GM10248 (cell line): ENCODE data around the gene MIA2.

Experiments used
- CTCF ChIA-PET: fragments of 300-600 bp; sonication (Branson Sonifier 250); formaldehyde crosslinking; extraction: SDS; loops from one replicate; lab custom pipeline; 2021; ENCODE audit warnings: antibody characterized with exemption; lab: Yijun Ruan, JAX
- POLR2A ChIA-PET: fragments of 350-650 bp; sonication (Branson Sonifier 250); formaldehyde crosslinking; extraction: SDS; loops from one replicate; lab custom pipeline; 2020; ENCODE audit warnings: antibody characterized with exemption; lab: Yijun Ruan, JAX
- DNase-seq: peaks from one replicate; pipeline ENCODE4 v3.0.0; 2012; ENCODE audit errors: extremely low spot score
- TF ChIP-seq, protein P1 (sequence below): IDR thresholded peaks from 2 replicates; pipeline ENCODE4 v1.5.1; 2012; ENCODE audit warnings: mild to moderate bottlenecking, low read depth; ENCODE audit errors: extremely low read depth, missing control alignments, control extremely low read depth

The MIA2 gene

DNA sequence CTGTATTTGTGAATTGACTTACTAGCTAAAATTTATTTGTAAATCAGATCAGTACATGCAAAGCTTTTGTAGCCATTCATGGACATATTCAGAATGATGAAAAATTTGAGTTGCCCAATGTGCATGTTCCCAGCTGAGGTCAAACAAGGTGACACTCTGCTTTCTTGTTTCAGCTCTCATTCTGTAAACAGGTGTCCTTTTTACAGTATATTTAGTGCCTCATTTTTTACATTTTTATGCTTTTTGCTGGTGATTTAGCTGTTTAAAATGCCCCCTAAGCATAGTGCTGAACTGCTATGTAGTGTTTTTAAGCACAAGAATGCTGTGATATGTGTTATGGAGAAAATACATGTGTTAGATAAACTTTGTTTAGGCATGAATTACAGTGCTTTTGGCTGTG, 76.3 kb downstream of the MIA2 start:
- CTCF ChIA-PET, result interaction anchor here (0.8 to 1.9 kb wide), 3 partner anchors 8 to 63 kb away, joined by 3 to 5 read pairs (median 4); no protein-coding TSS in a partner anchor
- POLR2A ChIA-PET, result interaction anchor here (0.6 kb wide), 1 partner anchor 116 kb away, joined by 3 read pairs; no protein-coding TSS in a partner anchor
- TF ChIP-seq, protein P1, sequence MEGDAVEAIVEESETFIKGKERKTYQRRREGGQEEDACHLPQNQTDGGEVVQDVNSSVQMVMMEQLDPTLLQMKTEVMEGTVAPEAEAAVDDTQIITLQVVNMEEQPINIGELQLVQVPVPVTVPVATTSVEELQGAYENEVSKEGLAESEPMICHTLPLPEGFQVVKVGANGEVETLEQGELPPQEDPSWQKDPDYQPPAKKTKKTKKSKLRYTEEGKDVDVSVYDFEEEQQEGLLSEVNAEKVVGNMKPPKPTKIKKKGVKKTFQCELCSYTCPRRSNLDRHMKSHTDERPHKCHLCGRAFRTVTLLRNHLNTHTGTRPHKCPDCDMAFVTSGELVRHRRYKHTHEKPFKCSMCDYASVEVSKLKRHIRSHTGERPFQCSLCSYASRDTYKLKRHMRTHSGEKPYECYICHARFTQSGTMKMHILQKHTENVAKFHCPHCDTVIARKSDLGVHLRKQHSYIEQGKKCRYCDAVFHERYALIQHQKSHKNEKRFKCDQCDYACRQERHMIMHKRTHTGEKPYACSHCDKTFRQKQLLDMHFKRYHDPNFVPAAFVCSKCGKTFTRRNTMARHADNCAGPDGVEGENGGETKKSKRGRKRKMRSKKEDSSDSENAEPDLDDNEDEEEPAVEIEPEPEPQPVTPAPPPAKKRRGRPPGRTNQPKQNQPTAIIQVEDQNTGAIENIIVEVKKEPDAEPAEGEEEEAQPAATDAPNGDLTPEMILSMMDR, result no peak
- DNase-seq, result no peak

DNA sequence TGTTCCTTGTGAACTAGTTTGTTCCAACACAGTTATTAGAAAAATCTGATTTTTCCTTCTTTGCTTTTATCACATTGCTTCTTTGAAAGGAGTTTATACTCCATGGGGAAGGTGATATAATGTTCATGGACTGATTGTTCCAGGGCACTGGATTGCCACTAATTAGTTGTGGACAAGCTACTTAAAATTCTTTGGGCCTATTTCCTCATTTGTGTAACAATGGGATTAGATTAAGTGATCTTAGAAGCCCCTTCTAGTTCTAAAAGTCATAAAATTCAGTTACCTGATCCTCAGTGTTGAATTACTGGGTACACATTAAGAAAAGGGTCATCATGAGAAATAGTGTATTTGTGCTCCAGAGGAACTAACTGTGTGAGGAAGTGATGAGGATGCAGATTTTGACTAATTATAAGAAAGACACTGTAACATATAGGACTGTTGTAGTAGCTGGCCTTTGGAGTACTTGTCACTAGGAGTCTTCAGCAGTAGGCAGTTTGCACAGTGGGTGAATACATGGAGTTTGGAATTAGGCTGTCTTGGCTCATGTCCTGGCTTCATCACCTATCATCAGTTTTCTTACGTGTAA, 82.2 kb downstream of the MIA2 start:
- TF ChIP-seq, protein P1, result no peak
- CTCF ChIA-PET, result interaction anchor here (1.7 kb wide), 1 partner anchor 9 kb away, joined by 4 read pairs; no protein-coding TSS in a partner anchor
- DNase-seq, result no peak
- POLR2A ChIA-PET, result no interaction called here

DNA sequence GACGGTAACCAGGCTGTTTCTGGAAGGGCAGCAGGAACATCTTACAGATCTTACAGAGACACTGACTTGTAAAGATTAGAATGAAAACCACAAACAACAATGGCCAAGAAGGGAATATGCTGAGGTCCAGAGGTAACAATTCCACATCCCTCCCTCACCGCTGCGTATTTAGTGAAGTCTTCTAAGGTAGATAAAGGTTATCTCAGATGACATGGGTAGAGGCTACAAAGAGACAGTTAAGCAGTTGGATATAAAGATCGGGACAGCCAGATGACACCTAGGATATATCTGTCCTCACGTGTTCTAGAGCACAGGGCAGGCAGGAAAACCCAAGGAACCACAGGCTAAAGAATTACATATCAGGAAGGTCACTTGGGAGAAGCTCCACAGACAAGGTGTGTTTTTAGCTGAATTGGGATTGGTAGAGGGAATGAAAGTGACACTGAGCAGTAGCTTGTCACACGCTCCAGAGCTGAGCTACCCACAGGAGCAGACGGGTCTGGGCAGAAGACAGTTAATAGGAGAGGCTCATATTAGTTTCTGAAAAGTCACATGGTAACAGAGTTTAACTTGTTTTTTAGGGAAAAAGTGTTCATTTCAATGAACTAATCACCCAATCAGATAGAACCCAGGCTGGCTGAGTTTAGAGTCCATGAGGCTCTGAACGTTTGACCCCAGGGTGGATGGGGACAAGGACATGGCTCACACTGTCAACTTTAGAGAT, 83.3 kb downstream of the MIA2 start:
- TF ChIP-seq, protein P1, result no peak
- no peak for DNase-seq
- CTCF ChIA-PET, result interaction anchor here (1.7 kb wide), 1 partner anchor 8 kb away, joined by 4 read pairs; no protein-coding TSS in a partner anchor
- POLR2A ChIA-PET, result no interaction called here

DNA sequence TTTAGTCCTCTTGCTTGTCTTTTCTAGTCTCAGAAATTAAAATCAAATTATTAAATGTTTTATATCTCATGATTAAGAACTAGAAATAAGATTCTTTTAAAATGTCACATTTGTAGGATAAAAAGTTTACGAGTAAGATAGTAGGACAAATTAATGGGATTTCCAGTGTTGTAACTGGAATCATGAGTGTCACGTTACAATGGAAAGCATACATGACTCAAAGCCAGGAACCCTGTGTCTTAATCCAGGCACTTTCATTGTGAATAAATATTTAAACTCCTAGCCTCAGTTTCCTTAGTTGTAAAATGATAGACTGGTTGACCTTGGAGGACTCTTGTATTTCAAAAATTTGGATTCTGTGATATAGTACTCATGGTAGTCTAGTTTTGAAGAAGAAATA, 84.9 kb downstream of the MIA2 start:
- TF ChIP-seq, protein P1, result no peak
- DNase-seq, result no peak
- POLR2A ChIA-PET, result no interaction called here
- CTCF ChIA-PET, result interaction anchor here (0.7 to 1.4 kb wide), 3 partner anchors 11 to 113 kb away, joined by 3 to 5 read pairs (median 3); partner anchors contain the start of gene FBXO33

DNA sequence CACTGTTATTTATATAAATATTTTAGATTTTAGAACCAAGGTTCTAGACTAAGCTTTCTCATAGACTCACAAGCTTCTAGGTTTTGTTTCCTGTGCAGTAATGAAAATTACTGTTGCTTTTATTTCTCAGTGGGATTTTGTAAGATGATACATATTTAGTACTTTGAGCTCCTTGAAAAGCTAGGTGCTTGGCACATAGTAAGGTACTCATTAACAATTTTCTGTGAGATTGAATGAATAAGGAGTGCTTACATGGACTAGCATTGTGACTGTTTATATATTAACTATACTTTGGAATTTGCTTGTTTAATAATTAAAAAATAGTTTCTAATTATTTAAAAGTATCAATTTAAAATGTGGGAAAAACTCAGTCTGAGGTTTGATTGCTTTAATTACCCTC, 85.7 kb downstream of the MIA2 start:
- POLR2A ChIA-PET, result no interaction called here
- no peak for DNase-seq
- CTCF ChIA-PET, result interaction anchor here (0.7 to 1.4 kb wide), 3 partner anchors 10 to 112 kb away, joined by 3 to 5 read pairs (median 3); partner anchors contain the start of gene FBXO33
- TF ChIP-seq, protein P1, result no peak

DNA sequence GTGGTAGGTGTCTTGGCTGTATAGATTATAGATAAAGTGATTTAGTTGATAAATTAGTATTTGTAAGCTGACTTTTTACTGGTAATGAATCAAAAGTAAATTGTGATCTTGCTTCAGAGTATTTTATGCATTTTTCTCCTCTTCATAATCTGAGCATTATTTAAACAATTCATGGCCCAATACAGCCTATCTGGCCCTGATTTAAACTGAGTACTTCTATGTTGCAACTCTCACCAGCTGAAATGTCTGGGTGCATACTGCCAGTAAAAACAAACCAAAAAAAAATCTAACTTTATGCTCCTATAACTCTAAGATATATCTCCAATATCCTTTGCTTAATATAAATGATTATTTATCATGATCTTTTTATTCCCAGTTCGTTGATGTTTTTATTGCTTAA, 86.6 kb downstream of the MIA2 start:
- ChIA-PET CTCF (interaction anchor here (1.4 kb wide), 1 partner anchor 9 kb away, joined by 5 read pairs; no protein-coding TSS in a partner anchor), POLR2A (no interaction called here)
- DNase-seq, result no peak
- TF ChIP-seq, protein P1, result no peak
